Progenitor cell of endocrine pancreas (in vitro differentiated cells): ENCODE results near the gene ABCC6. TPM values are rescaled to one million over a fixed set of nuclear protein-coding genes. Genes with fewer than 3 reads are reported as not detected.

Experiments
- DNase-seq: peaks from one replicate; pipeline ENCODE4 v3.0.0; 2021; ENCODE audit warnings: low spot score; ENCODE audit not compliant: unreplicated experiment
- H3K27ac Mint-ChIP-seq: 2 replicates; pipeline ENCODE4 v1.8.0; 2021; ENCODE audit warnings: mild to moderate bottlenecking, moderate library complexity, mixed read lengths
- H3K27me3 Mint-ChIP-seq: 2 replicates; pipeline ENCODE4 v1.8.0; 2021; ENCODE audit warnings: mixed read lengths
- H3K36me3 Mint-ChIP-seq: 2 replicates; pipeline ENCODE4 v1.8.0; 2022; ENCODE audit warnings: mixed read lengths; ENCODE audit not compliant: insufficient read depth
- H3K4me1 Mint-ChIP-seq: 2 replicates; pipeline ENCODE4 v1.8.0; 2021; ENCODE audit warnings: low read depth, mixed read lengths
- H3K4me3 Mint-ChIP-seq: 2 replicates; pipeline ENCODE4 v1.8.0; 2021; ENCODE audit warnings: low read depth, mild to moderate bottlenecking, moderate library complexity, mixed read lengths
- H3K9me3 Mint-ChIP-seq: 2 replicates; pipeline ENCODE4 v1.8.0; 2021; ENCODE audit warnings: low read depth, mixed read lengths
- total RNA-seq: library from RNA; stranded (reverse); gene quantifications from 2 replicates; pipeline ENCODE4 v1.2.1, GENCODE V29; 2021
- TF ChIP-seq, protein P1 (sequence below): fragments of 200-600 bp; sonication (generic); IDR thresholded peaks from one replicate; pipeline ENCODE4 v1.5.0; 2021; ENCODE audit warnings: antibody characterized with exemption, mild to moderate bottlenecking; ENCODE audit not compliant: unreplicated experiment

The ABCC6 gene
- total RNA-seq, 1 donor from 2014 or later = 9.8 TPM

GRCh38 chr16:16131659-16132058, 91.6 kb downstream of the ABCC6 start:
- no peaks in the 10 kb centered on the region for H3K9me3 Mint-ChIP-seq
- peaks cover 17% of the 10 kb centered on the region for H3K36me3 Mint-ChIP-seq
- TF ChIP-seq, protein P1, sequence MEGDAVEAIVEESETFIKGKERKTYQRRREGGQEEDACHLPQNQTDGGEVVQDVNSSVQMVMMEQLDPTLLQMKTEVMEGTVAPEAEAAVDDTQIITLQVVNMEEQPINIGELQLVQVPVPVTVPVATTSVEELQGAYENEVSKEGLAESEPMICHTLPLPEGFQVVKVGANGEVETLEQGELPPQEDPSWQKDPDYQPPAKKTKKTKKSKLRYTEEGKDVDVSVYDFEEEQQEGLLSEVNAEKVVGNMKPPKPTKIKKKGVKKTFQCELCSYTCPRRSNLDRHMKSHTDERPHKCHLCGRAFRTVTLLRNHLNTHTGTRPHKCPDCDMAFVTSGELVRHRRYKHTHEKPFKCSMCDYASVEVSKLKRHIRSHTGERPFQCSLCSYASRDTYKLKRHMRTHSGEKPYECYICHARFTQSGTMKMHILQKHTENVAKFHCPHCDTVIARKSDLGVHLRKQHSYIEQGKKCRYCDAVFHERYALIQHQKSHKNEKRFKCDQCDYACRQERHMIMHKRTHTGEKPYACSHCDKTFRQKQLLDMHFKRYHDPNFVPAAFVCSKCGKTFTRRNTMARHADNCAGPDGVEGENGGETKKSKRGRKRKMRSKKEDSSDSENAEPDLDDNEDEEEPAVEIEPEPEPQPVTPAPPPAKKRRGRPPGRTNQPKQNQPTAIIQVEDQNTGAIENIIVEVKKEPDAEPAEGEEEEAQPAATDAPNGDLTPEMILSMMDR = no peak
- no peak for DNase-seq
- no peak overlapping the region for H3K27ac Mint-ChIP-seq
- no peak overlapping the region for H3K4me3 Mint-ChIP-seq
- no peaks in the 10 kb centered on the region for H3K4me1 Mint-ChIP-seq
- H3K27me3 Mint-ChIP-seq = no peaks in the 10 kb centered on the region

DNA sequence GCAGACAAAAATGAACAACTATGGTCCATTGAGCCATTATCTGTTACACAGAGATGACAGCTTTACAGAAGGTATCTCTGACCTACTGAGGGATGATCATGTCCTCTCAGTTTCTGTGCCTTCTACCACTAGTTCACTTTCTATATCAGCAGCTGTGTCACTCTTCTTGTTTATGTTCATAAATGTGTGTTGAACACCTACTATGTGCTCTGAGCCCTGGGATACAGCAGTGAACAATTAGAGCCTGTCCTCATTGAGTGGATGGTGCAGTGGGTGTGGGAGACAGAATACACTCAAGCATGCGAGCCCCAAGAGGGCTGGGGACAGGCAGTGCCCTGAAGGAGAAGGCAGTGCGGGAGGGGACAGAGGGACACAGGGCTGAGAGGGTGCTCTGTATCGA, 92.1 kb downstream of the ABCC6 start:
- no peak for DNase-seq
- Mint-ChIP-seq H3K4me1 (no peaks in the 10 kb centered on the region), H3K27ac (no peak overlapping the region), H3K27me3 (no peaks in the 10 kb centered on the region), H3K9me3 (no peaks in the 10 kb centered on the region), H3K36me3 (peaks cover 17% of the 10 kb centered on the region), H3K4me3 (no peak overlapping the region)
- TF ChIP-seq, protein P1 = no peak

GRCh38 chr16:16127469-16128116, 95.7 kb downstream of the ABCC6 start:
- Mint-ChIP-seq H3K27ac (peak overlapping the region; percentile 73), H3K9me3 (peaks cover 10% of the 10 kb centered on the region), H3K27me3 (no peaks in the 10 kb centered on the region)

GRCh38 chr16:16126896-16127295, 96.4 kb downstream of the ABCC6 start:
- Mint-ChIP-seq H3K27me3 (no peaks in the 10 kb centered on the region), H3K27ac (peak overlapping the region; percentile 73), H3K4me3 (no peak overlapping the region), H3K36me3 (peaks cover 29% of the 10 kb centered on the region), H3K9me3 (peaks cover 10% of the 10 kb centered on the region), H3K4me1 (no peaks in the 10 kb centered on the region)
- DNase-seq = no peak
- TF ChIP-seq, protein P1 = no peak

More at GRCh38 chr16:16127469-16128116, 95.7 kb downstream of the ABCC6 start:
- Mint-ChIP-seq H3K36me3 (peaks cover 28% of the 10 kb centered on the region), H3K4me1 (no peaks in the 10 kb centered on the region), H3K4me3 (no peak overlapping the region)
- peak; percentile 60 for DNase-seq
- TF ChIP-seq, protein P1 = peak; percentile 75

DNA sequence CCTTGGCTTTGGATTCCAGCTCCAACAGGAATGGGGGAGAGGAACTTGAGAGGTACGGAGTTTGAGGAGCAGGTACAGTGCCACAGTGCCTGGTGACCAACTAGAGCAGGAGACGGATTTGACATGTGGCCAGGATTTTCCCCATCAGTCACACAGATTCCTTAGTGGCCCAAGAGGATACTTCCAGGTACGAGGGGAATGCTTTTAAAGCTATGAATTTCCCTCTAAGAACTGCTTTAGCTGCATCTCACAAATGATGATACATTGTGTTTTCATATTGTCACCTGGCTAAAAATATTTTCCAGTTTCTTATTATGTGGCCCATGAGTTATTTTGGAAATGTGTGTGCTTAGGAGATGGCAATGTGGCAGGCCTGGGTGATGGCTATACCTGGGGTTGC, 98.3 kb downstream of the ABCC6 start:
- no peak overlapping the region for H3K27ac Mint-ChIP-seq
- peaks cover 29% of the 10 kb centered on the region for H3K36me3 Mint-ChIP-seq
- peaks cover 10% of the 10 kb centered on the region for H3K9me3 Mint-ChIP-seq
- no peak for DNase-seq
- H3K4me3 Mint-ChIP-seq = no peak overlapping the region
- no peaks in the 10 kb centered on the region for H3K27me3 Mint-ChIP-seq
- no peaks in the 10 kb centered on the region for H3K4me1 Mint-ChIP-seq
- TF ChIP-seq, protein P1 = no peak
